ENCODE measurements around the gene MEAK7.

Gene MEAK7

DNA sequence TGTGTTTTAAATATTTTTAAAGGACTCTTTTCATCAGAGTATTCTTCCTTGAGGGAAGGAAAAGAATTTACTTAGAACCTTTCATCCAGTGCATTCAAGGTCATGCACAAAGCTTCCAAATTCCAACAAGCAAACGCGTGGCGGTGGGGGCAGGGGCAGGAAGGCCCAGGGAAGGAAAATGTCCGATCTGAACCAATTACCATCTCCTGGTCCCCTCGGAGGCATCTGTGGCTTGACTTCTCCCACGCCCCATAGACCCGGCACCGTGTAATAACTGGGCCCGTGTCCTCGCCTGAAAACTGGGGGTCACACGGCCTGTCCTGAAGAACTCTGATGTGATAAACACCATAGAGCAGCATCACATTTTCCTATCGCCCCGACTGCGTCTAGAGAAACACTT is 18.3 kb downstream of the MEAK7 start:
- no peak for DNase-seq

DNA sequence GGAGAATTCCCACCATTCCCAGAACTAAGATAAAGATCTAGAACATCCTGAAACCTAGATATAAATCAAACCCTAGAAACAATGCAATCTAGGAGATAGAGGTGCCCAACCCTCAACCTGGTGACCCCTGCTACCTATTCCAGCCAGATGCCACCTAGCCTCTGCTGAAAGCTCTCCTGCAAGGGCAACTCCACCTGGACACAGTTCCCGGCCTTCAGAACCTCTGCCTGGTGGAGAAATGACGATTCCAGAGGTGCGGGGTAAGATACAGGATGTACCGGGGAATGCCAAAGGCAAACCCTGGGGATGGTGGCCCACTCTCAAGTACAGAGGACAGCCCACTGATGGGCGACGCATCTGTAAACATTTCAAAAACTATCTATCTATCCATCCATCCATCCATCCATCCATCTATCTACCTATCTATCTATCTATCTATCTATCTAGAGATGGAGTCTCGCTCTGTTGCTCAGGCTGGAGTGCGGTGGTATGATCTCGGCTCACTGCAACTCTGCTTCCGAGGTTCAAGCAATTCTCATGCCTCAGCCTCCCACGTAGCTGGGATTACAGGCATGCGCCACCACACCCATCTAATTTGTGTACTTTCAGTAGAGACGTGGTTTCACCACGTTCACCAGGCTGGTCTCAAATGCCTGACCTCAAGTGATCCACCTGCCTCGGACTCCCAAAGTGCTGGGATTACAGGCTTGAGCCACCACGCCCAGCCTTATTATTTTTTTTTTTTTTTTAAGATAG is 19.0 kb downstream of the MEAK7 start:
- no peak for DNase-seq

DNA sequence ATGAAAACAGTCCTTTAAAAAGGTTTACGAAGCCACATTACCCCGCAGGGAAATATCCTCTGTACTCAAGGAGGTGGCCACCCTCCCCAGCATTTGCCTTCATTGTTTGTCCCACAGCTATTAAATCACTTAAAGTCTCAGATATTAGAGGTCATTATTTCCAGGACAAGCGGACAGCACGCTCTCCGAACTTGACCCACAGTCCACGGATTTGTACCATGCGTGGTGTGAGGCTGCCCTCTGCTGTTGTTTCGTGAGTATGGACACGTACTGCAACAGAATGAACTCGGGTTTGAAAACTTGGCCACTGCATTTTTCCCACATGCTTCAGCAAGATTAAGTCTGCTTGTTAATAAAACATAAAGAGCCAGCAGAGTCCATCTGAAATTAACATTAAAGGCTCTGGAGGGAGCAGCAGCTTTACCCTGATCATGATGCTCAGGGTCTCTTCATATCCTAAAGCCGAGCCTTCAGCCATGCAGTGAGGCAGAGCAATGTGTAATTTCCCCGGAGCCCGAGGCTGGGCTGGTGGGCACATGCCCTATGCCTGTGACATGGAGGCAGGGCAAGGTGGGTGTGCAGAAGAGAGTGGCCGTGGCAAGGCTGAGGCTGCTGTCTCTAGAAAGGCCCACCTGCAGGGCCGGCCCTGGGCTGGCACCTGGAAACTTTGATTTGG is 19.7 kb downstream of the MEAK7 start:
- DNase-seq: peak; percentile 44 to 65

DNA sequence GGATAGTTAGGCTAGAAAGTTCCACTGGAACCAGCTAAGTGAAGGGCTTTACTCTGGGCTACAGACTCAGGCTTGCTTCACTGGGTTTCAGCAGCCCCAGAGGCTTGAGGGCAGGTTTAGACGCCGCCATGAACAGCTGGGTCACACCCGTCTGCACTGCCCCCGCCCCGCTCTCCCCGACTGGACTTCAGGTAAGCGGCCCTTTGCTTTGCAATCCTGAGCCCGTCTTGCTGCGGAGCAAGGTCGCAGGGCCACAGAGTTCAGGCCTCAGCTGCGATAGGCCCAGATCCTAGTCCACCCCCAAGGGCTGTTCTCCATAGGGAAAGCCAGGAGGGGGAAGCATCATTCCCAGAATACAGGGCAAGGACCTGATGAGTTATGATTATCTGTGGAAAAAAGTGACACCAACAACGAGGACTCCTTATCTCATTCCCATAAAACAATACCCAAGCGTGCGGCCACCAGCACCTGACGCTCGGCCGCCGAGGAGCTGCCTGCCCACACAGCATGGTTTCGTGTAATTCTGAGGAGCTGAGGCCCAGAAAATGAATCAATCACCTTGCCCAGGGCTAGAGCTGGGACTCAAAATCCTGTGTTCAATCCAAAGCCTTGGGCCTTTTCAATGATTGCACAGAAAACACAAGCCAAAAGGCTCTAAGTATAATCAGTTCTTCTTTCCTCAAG is 20.4 kb downstream of the MEAK7 start:
- no peak for DNase-seq

DNA sequence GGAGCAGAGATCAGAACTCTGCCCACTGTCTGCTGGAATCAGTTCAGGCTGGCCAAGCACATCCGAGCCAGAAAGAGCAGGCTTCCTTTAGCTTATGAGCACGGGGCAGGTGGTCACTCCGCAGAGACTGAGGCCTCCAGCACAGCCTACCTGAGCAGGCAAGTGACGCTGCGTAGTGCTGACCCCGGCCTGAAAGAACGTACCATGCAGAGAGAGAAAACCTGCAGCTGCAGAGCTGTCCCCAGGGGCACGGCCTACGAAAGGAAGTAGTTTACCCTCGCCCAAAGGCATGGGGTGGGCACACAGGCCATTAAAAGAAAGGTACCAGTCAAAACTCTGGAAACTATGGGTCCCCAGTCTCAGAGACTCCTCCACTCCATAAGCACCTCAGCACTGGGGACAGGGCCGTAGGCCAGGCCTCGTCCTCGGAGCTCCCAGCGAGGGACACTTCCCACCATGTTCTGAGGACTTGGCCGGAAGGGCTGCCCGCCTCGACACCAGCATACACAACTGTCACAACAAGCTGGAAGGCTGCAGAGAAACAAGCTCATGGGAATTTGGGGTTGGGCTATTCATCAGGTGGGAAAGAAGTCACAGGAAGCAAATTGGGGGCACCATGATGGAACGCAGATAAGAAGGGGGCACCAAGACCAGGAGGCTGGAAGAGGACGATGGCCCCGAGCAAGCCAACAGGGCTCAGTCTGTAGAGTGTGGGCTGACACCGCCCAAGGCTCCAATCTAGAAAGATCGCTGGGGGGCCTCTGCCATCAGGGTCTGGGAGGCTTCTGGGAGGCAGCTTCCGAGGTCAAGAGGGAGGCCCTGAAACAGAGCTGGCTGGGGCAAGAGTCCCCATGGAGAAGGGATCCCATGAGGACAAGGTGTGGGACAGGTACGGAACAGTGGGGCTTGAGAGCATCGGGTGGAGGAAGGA is 21.2 kb downstream of the MEAK7 start:
- no peak for DNase-seq

DNA sequence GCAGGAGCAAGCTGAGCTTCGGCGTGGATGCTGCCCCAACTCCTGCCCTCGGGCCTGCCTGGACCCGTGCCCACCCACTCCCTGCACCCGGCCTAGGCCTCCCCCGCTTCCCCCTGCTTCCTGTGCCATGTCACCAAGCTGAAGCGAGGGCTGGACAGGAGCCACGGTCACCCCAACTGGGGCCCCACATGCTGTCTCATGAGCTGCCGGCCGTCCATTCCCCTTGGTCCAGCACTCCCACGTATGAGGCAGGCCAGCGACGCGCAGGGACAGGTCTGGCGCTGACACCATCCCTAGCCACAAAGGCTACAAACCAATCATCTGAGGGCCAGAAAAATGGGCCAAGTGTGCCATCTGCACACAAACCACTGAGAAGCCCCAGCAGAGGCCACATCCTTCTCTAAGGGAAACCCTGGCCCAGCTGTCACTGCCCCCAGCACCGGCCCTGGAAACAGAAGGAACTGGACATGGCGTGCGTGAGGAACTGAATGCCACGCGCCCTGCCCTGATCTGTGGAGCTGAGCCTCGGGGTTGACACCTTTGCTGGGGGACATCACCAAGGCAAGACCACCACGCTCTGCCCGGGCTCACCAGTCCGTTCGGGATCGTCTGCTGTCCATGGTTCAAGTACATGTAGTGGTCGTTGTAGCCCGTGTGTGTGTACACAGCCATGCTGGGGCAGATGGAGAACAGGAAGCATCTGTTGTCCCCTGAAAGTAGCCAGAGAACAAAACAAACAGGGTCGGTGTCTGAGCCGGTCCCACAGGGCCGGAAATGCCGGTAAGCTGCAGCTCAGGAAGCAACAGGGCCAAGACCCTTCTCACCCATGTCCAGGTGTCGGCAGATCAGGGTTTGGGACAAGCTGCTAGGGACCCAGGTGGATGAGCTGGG is 22.2 kb downstream of the MEAK7 start:
- peak in 1 of 2 experiments; percentile 12 for DNase-seq

DNA sequence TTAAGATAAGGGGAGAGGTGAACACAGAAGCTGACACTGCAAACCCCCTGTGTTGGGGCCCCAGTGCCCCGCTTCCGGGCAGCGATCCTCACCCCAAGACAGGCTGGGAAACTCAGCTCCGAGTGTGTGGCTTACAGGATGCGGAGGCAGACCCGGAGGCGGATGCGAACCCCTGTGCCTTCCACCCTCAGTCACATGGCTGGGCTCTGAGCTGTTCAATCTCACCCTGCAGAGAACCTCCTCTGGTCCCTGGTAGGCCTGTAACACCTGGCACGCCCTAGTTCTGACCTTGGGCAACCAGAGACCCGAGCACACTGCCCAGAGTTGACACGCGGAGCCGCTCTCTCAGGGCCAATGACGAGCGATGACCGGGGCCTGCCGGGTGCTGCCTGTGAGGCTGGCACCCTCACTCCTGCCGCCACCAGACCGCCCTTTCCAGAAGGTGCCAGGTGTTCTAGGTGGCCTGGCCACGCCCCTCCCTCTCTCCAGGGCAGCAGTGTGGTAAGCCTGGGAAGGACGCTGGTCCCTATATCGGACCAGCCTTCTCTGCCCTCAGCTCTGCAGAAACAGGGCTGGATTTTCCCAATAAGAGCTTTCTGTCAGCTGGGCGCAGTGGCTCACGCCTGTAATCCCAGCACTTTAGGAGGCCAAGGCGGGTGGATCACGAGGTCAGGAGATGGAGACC is 23.3 kb downstream of the MEAK7 start:
- DNase-seq: no peak

DNA sequence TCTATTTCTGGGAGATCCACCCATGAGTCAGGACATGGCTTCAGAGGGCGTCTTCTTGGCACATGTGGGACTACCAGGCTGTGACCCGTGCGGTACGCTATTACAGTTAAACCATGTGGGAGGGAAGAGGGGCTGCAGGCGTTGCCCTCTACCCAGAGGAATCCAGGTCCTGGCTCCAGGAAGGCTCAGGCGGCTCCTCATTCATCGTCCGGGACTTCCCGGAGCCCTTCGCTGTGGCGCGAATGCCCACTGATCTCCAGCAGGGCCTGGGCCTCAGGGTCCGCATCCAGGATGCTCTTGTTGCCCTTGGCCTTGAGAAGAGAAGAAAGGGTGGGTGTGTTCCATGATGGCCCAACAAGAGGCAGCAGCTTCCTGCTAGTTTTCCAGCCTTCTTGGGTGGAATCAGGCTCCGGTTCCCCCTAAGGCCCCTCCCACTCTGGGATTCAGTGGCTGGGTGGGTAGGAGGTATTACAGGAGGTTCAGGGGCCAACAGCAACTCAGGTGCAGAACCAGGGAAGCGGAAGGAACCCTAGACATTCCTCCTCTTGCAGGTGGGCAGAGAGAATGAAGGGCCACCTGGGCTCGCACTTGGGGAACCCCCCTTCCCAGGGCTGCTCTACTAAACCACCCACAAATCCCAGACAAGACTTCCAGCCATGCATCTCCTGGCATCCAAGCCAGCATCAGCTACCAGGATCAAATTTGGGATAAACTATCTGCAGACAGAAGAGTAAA is 24.6 kb downstream of the MEAK7 start:
- no peak for DNase-seq

DNA sequence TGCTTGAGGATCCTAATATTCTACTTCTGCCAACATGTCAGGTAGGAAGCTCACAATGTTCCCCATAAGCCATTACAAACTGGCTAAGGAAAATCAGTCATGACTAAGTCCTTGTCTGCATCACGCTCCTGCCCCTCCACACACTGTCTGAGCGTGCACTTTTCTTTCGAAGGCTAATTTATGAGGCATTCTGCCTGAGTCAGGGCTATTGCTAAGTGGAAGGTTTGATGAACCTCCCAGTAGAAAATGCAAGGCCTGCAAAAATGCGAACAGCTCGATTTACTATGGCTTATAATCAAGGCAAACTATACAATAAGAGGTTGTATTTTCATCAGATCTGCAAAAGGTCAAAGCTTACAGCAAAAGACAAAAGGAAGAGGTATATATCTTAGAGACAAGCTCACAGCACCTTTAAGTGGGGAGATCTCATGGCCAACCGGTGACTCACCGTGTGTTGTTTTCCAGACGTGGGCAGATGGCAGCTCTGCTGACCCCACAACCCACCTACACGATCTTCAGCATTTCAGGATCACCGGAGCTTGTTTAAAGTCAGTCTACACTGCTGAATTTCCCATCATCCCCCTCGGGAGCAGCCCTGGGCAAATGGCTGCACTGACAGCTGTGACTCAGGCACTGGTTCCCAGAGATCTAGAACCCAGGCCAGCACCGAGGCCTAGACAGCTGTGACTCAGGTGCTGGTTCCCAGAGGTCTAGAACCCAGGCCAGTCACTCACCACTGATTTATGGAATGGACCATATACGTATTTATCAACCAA is 26.1 kb downstream of the MEAK7 start:
- DNase-seq: no peak

DNA sequence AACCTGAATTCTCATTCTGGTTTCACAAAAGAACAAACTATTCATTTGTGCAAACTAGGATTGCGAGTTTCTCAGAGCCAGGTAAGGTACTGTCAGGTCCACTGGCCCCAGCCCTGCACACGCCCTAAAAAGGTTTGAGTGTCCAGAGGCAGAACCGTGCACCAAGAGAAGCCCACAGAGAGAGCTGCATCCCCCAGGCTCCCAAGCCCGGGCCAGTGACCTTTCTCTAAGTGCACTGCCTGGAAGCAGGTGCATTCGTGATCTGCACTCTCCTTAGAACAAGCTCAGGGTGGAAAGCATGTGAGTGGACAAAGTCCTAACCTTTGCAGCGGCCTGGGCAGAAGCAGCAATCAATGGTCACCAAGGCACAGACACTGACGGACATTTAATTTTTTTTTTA is 26.8 kb downstream of the MEAK7 start:
- no peak for DNase-seq

DNA sequence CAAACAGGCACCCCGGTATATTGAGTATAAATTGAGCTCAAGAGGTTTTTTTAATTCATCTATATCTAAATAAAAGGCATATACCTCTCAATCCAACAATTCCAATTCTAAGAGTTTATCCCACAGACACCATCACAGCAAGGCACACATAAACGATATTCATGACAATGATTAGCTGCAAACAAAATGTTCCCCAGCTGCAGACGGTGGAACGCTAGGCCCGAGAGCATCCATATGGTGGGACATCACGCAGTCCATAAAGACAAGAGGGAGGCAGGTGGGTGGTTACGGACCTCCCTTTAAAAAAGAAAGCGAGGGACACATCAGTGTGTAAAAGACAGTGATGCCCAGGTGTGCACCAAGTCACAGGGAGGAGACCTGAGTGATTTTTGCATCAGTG is 28.1 kb downstream of the MEAK7 start:
- DNase-seq: no peak

DNA sequence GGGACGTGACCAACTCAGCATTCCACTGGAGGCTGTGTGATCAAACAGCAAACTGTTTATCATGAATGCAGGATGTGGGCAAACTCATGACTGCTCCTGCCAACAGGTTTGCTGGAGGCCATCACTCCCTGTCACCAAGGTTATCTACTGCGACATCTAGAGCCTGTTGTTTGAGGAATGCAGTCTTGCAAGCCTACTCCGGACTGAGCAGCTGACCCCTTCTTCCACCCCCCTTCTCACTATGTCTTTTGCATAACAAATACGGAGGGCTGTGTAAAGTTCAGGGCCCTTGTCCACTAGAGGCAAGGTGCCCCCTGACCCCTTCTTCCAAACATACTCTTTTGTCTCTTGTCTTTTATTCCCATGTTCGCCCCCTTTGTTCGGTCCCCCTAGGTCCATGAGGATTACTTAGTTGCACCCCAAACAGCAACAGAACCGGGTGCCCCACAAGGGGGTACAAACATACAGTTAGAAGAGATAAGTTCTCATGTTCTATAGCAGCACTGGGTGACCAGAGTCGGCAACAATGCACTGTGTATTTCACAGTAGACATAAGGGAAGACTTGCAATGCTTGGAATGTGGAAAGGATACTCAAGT is 28.7 kb downstream of the MEAK7 start:
- no peak for DNase-seq

DNA sequence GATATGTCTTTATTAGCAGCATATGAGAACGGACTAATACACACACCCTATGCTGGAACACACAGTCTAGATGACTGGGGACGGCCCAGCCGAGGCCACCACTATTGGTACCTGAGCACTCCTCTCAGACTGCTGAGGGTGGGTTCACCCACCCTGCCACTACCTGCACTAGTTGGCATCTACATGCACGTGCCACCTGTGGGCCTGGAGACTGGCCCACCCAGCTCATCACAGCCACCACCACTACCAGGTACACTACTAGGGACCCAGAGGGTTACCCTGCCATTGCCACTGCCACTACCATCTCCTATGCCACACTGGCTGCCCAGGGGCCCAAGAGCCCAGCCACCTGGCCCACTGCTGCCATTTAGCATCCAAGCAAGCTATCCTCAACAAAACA is 32.5 kb downstream of the MEAK7 start:
- DNase-seq: no peak

DNA sequence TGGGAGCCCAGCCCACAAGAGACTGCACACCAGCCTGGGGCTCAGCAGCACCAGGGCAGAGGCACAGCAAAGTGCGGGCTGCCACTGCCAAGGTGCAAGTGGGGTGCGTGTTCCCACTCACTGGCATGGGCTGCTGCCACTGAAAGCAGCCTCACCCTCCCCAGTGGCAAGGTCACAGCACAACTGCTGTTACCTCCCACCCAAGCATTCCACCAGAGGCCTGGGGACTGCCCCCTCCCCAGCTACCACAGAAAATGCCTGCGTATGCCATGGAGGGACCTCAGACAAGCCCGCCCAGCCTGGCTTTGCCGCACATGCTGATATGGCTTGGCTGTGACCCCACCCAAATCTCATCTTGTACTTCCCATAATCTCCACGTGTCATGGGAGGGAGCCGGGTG is 33.1 kb downstream of the MEAK7 start:
- DNase-seq: no peak

DNA sequence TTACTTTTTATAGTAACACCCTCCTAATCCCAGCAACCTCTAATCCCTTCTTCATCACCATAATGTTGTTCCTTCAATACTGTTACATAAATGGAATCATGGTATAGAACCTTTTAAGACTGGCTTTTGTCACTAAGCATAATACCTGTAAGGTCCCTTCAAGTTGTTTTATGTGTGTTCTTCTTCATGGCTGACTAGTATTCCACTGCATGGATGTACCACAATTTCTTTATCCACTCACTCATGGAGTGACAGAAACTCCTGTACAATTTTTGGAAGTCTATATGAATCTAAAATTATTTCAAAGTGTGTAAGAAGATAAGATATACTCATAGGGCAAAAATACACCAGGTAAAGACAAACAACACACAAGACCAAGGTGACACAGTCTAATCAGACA is 36.8 kb downstream of the MEAK7 start:
- DNase-seq: no peak

DNA sequence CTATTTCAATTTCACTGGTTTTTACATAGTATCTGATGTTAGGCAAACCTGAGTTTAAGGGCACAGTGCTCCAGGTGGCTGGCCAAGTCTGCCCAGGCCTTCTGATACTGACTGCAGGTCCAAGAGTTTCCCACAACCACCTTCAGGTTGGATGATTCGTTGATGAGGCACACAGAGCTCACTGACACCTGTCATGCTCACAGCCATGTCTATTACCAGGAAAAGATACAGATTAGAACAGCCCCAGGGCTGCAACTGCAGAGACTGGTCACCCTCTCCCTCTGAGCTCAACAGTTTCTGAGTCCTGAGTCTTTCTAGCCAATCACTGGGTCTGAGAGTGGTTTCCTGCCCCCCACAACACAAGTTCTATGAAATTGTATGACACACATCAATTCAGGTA is 37.2 kb downstream of the MEAK7 start:
- DNase-seq: no peak

DNA sequence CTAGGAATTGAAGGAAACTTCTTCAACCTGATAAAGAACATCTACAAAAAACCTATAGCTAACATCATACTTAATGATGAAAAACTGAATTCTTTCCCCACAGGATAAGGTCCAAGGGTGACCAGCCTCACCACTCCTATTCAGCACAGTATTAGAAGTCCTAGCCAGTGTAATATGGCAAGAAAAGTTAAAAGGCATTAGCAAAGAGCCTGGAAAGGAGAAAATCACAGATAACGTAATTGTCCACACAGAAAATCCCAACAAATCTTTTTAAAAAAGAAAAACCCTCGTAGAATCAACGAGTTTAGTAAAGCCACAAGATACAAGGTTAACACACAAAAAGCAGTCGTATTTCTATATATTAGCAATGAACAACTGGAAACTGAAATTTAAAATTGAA is 37.8 kb downstream of the MEAK7 start:
- no peak for DNase-seq

DNA sequence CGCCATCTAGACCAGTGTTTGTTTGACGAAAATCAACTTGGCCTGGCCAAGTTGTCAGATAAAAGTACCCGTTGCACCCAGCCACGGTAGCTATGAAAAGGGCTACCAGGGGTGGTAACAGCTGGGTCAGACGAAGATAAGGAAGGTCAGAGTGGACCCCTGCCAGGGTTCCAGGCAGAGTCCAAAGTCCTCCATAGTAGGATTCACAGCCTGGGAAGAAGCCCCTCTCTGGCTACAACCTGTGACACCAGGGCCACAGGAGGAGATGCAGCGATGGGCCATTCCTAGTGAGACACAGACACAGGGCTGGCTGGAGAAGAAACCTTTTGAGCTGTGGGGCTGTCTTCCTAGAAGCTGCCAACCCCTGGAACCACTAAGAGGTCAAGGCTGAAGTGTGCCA is 39.3 kb downstream of the MEAK7 start:
- DNase-seq: no peak

DNA sequence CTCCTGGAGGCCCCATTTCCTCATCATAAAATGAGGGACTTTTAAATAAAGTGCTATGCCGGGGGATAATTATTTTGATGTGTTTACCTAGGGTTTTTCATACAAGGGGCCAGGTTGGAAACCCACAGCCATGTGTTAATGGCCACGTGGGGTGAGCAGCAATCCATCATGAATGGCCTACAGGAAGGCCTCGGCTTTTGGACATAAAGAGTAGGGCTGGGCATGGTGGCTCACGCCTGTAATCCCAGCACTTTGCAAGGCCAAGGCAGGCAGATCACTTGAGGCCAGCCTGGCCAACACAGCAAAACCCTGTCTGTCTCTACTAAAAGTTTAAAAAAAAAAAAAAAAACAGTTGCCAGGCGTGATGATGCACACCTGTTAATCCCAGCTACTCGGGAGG is 40.3 kb downstream of the MEAK7 start:
- DNase-seq: no peak

Measured in SHP77 (cell line).